ENCODE data around the gene MAPK11.

- TF ChIP-seq CTCF (conservative IDR thresholded peaks at IDR 0.05 in 1 of 2, IDR thresholded peaks at IDR 0.05 in 1 of 2; ENCODE audit: low read depth in 1 of 2, low read length in 2 of 2): no peak
- TF ChIP-seq EZH2 (IDR thresholded peaks at IDR 0.05; ENCODE audit: low read length, missing control alignments): no peak
Measured at GRCh38 chr22:50303848-50304527, 33.8 kb upstream of the MAPK11 start.

All from fibroblast of lung (primary cell).